Osteoblast (primary cell): ENCODE results near the gene NYNRIN. TPM values are rescaled to one million over a fixed set of nuclear protein-coding genes. Genes with fewer than 3 reads are reported as not detected.

Experiments used
- DNase-seq: peaks from one replicate; pipeline ENCODE4 v3.0.0; 2011; ENCODE audit warnings: low spot score, mixed read lengths; ENCODE audit not compliant: insufficient read length; ENCODE audit errors: missing footprints
- H2AFZ ChIP-seq: 2 replicates; pipeline ENCODE4 v1.6.0; 2011; ENCODE audit warnings: mild to moderate bottlenecking, low read length
- H3K27ac ChIP-seq: 2 replicates; pipeline ENCODE4 v1.5.1; 2011; ENCODE audit warnings: mild to moderate bottlenecking, low read depth, low read length, moderate library complexity
- H3K27me3 ChIP-seq: 2 replicates; pipeline ENCODE4 v1.6.0; 2012; ENCODE audit warnings: mild to moderate bottlenecking, control low read depth, inconsistent platforms, low read length, moderate library complexity; ENCODE audit not compliant: insufficient read depth
- H3K36me3 ChIP-seq: 2 replicates; pipeline ENCODE4 v1.5.1; 2011; ENCODE audit warnings: mild to moderate bottlenecking, low read length, control low read depth, moderate library complexity; ENCODE audit not compliant: insufficient read depth
- H3K4me1 ChIP-seq: 2 replicates; pipeline ENCODE4 v1.5.1; 2011; ENCODE audit warnings: mild to moderate bottlenecking, low read length, control low read depth, moderate library complexity; ENCODE audit not compliant: insufficient read depth
- H3K4me2 ChIP-seq: 2 replicates; pipeline ENCODE4 v1.6.0; 2011; ENCODE audit warnings: mild to moderate bottlenecking, low read length; ENCODE audit not compliant: insufficient read depth
- H3K4me3 ChIP-seq: fragments of 200-600 bp; sonication (generic); 3 replicates; pipeline ENCODE4 v1.5.1; 2012; ENCODE audit warnings: mild to moderate bottlenecking, low read length, inconsistent platforms; ENCODE audit not compliant: insufficient read depth
- H3K79me2 ChIP-seq: 2 replicates; pipeline ENCODE4 v1.6.0; 2012; ENCODE audit warnings: mild to moderate bottlenecking, low read length, control low read depth, inconsistent platforms; ENCODE audit not compliant: insufficient read depth
- H3K9me3 ChIP-seq: 2 replicates; pipeline ENCODE4 v1.5.1; 2011; ENCODE audit warnings: low read depth, low read length, control low read depth
- H4K20me1 ChIP-seq: 2 replicates; pipeline ENCODE4 v1.6.0; 2012; ENCODE audit warnings: mild to moderate bottlenecking, low read length, control low read depth; ENCODE audit not compliant: insufficient read depth
- CTCF ChIP-seq: IDR thresholded peaks from 2 replicates; pipeline ENCODE4 v1.5.1; 2011; ENCODE audit warnings: mild to moderate bottlenecking, low read depth, low read length, moderate library complexity; ENCODE audit errors: extremely low read depth
- total RNA-seq: library from RNA; depleted of rRNA; stranded (reverse); fragments of >200 nt; gene quantifications from 2 replicates; pipeline ENCODE4 v1.2.3, GENCODE V29; 2012

The NYNRIN gene
- total RNA-seq, 1 donor = 7.2 TPM

- H3K27ac ChIP-seq = no peak overlapping the region
These were observed 7.6 kb downstream of the NYNRIN start for GRCh38 chr14:24406416-24406815.

GRCh38 chr14:24407608-24408325 is 9.0 kb downstream of the NYNRIN start:
- H3K9me3 ChIP-seq = no peaks in the 10 kb centered on the region
- no peak overlapping the region for H2AFZ ChIP-seq
- no peak overlapping the region for H3K27ac ChIP-seq
- peaks cover 7% of the 10 kb centered on the region for H3K4me1 ChIP-seq
- no peak overlapping the region for H3K4me2 ChIP-seq
- H3K79me2 ChIP-seq = no peaks in the 10 kb centered on the region
- no peaks in the 10 kb centered on the region for H3K27me3 ChIP-seq
- H3K4me3 ChIP-seq = no peak overlapping the region
- TF ChIP-seq CTCF = no peak
- DNase-seq = no peak
- H3K36me3 ChIP-seq = no peaks in the 10 kb centered on the region
- H4K20me1 ChIP-seq = no peaks in the 10 kb centered on the region

More at GRCh38 chr14:24406416-24406815, 7.6 kb downstream of the NYNRIN start:
- DNase-seq = no peak
- Histone ChIP-seq H3K36me3 (no peaks in the 10 kb centered on the region), H3K4me2 (no peak overlapping the region), H2AFZ (no peak overlapping the region), H3K4me1 (peaks cover 7% of the 10 kb centered on the region), H4K20me1 (no peaks in the 10 kb centered on the region), H3K9me3 (no peaks in the 10 kb centered on the region), H3K27me3 (no peaks in the 10 kb centered on the region), H3K4me3 (no peak overlapping the region), H3K79me2 (no peaks in the 10 kb centered on the region)
- no peak for TF ChIP-seq CTCF

- DNase-seq = no peak
These were observed 10.0 kb downstream of the NYNRIN start for GRCh38 chr14:24408764-24409163.

More at GRCh38 chr14:24408764-24409163, 10.0 kb downstream of the NYNRIN start:
- H4K20me1 ChIP-seq = no peaks in the 10 kb centered on the region
- no peak overlapping the region for H3K27ac ChIP-seq
- H3K4me1 ChIP-seq = peaks cover under 1% of the 10 kb centered on the region
- TF ChIP-seq CTCF = no peak
- H3K4me2 ChIP-seq = no peak overlapping the region
- no peaks in the 10 kb centered on the region for H3K79me2 ChIP-seq
- H3K27me3 ChIP-seq = no peaks in the 10 kb centered on the region
- no peaks in the 10 kb centered on the region for H3K36me3 ChIP-seq
- no peak overlapping the region for H3K4me3 ChIP-seq
- no peak overlapping the region for H2AFZ ChIP-seq
- H3K9me3 ChIP-seq = no peaks in the 10 kb centered on the region
